Neural progenitor cell (in vitro differentiated cells): ENCODE data around the gene CYBC1. TPM values are rescaled to one million over a fixed set of nuclear protein-coding genes. Genes with fewer than 3 reads are reported as not detected.

Source experiments
- DNase-seq: peaks from one replicate; pipeline ENCODE4 v3.0.0-alpha.2; 2016; ENCODE audit warnings: low spot score
- H2AFZ ChIP-seq: fragments of 200-600 bp; sonication (generic); replicated peaks from 2 replicates; pipeline ENCODE4 v1.6.1; 2016; ENCODE audit warnings: antibody characterized with exemption
- H3F3A ChIP-seq: fragments of 200-600 bp; sonication (generic); 2 replicates; pipeline ENCODE4 v1.6.1; 2016; ENCODE audit warnings: antibody characterized with exemption, low read depth
- H3K27ac ChIP-seq: fragments of 200-600 bp; sonication (generic); 2 replicates; pipeline ENCODE4 v1.5.1; 2016; ENCODE audit warnings: mild to moderate bottlenecking
- H3K27me3 ChIP-seq: fragments of 200-600 bp; sonication (generic); 2 replicates; pipeline ENCODE4 v1.6.1; 2016; ENCODE audit warnings: mild to moderate bottlenecking, moderate library complexity
- H3K36me3 ChIP-seq: fragments of 200-600 bp; sonication (generic); 2 replicates; pipeline ENCODE4 v1.5.1; 2016
- H3K4me1 ChIP-seq: fragments of 200-600 bp; sonication (generic); 2 replicates; pipeline ENCODE4 v1.6.1; 2016; ENCODE audit warnings: mixed run types
- H3K4me2 ChIP-seq: fragments of 200-600 bp; sonication (generic); 2 replicates; pipeline ENCODE4 v1.6.1; 2016
- H3K4me3 ChIP-seq: fragments of 200-600 bp; sonication (generic); 2 replicates; pipeline ENCODE4 v1.5.1; 2016
- H3K79me2 ChIP-seq: fragments of 200-600 bp; sonication (generic); 2 replicates; pipeline ENCODE4 v1.6.1; 2016; ENCODE audit warnings: low read depth
- H3K9ac ChIP-seq: fragments of 200-600 bp; sonication (generic); 2 replicates; pipeline ENCODE4 v1.6.1; 2016
- H3K9me3 ChIP-seq: fragments of 200-600 bp; sonication (generic); 2 replicates; pipeline ENCODE4 v1.5.1; 2016; ENCODE audit warnings: low read depth
- H4K20me1 ChIP-seq: fragments of 200-600 bp; sonication (generic); 2 replicates; pipeline ENCODE4 v1.6.1; 2016; ENCODE audit warnings: low read depth
- H3K27ac Mint-ChIP-seq: 3 replicates; pipeline ENCODE4 v1.8.0; 2021; ENCODE audit warnings: mixed read lengths
- H3K27me3 Mint-ChIP-seq: 2 replicates; pipeline ENCODE4 v1.8.0; 2022; ENCODE audit warnings: low read depth, mild to moderate bottlenecking, inconsistent platforms, moderate library complexity, mixed read lengths; ENCODE audit not compliant: insufficient read depth
- H3K36me3 Mint-ChIP-seq: 3 replicates; pipeline ENCODE4 v1.8.0; 2021; ENCODE audit warnings: mixed read lengths
- H3K4me1 Mint-ChIP-seq: 3 replicates; pipeline ENCODE4 v1.8.0; 2021; ENCODE audit warnings: mixed read lengths
- H3K4me3 Mint-ChIP-seq: 3 replicates; pipeline ENCODE4 v1.8.0; 2021; ENCODE audit warnings: mild to moderate bottlenecking, moderate library complexity, mixed read lengths
- H3K9me3 Mint-ChIP-seq: 3 replicates; pipeline ENCODE4 v1.8.0; 2020; ENCODE audit warnings: mixed read lengths
- CTCF ChIP-seq: fragments of 200-600 bp; sonication (generic); IDR thresholded peaks from 2 replicates; pipeline ENCODE4 v1.5.1; 2017; ENCODE audit warnings: antibody characterized with exemption, mild to moderate bottlenecking
- EZH2 ChIP-seq: fragments of 200-600 bp; sonication (generic); IDR thresholded peaks from 2 replicates; pipeline ENCODE4 v1.6.1; 2017; ENCODE audit warnings: antibody characterized with exemption, mild to moderate bottlenecking, moderate library complexity
- EZH2phosphoT487 ChIP-seq: fragments of 200-600 bp; sonication (generic); IDR thresholded peaks from 2 replicates; pipeline ENCODE4 v1.6.1; 2017; ENCODE audit warnings: antibody characterized with exemption
- total RNA-seq: library from RNA; depleted of rRNA; stranded (reverse); fragments of >200 nt; gene quantifications from 2 replicates; pipeline ENCODE4 v1.2.3, GENCODE V29; 2015; ENCODE audit warnings: low replicate concordance

CYBC1 gene
- total RNA-seq, 1 donor from 2014 or later: 75.1 TPM

GRCh38 chr17:82405051-82405450 lies 45.5 kb downstream of the CYBC1 start:
- Histone ChIP-seq H3K9me3 (no peaks in the 10 kb centered on the region), H3K9ac (no peak overlapping the region), H3K4me2 (no peak overlapping the region), H4K20me1 (peaks cover 9% of the 10 kb centered on the region), H3F3A (no peaks in the 10 kb centered on the region), H3K27ac (no peak overlapping the region), H3K27me3 (no peaks in the 10 kb centered on the region), H3K79me2 (no peaks in the 10 kb centered on the region), H3K4me1 (no peaks in the 10 kb centered on the region), H2AFZ (no peak overlapping the region), H3K4me3 (no peak overlapping the region), H3K36me3 (no peaks in the 10 kb centered on the region)
- Mint-ChIP-seq H3K4me1 (peaks cover 3% of the 10 kb centered on the region), H3K9me3 (no peaks in the 10 kb centered on the region), H3K27ac (no peak overlapping the region), H3K36me3 (peaks cover 13% of the 10 kb centered on the region), H3K4me3 (no peak overlapping the region), H3K27me3 (peaks cover 4% of the 10 kb centered on the region)
- TF ChIP-seq EZH2: no peak
- TF ChIP-seq EZH2phosphoT487: no peak
- no peak for TF ChIP-seq CTCF
- no peak for DNase-seq

GRCh38 chr17:82403662-82404660 lies 46.6 kb downstream of the CYBC1 start:
- Histone ChIP-seq H3K27me3 (no peaks in the 10 kb centered on the region), H3K79me2 (no peaks in the 10 kb centered on the region), H3F3A (no peaks in the 10 kb centered on the region), H3K4me1 (no peaks in the 10 kb centered on the region), H3K9me3 (no peaks in the 10 kb centered on the region), H3K4me3 (no peak overlapping the region), H2AFZ (no peak overlapping the region), H3K27ac (no peak overlapping the region), H3K4me2 (no peak overlapping the region), H4K20me1 (peaks cover under 1% of the 10 kb centered on the region), H3K9ac (no peak overlapping the region), H3K36me3 (no peaks in the 10 kb centered on the region)
- Mint-ChIP-seq H3K27ac (no peak overlapping the region), H3K36me3 (peaks cover 13% of the 10 kb centered on the region), H3K4me1 (peaks cover 7% of the 10 kb centered on the region), H3K27me3 (peaks cover 3% of the 10 kb centered on the region), H3K9me3 (no peaks in the 10 kb centered on the region), H3K4me3 (no peak overlapping the region)
- DNase-seq: no peak
- no peak for TF ChIP-seq CTCF
- TF ChIP-seq EZH2: no peak
- no peak for TF ChIP-seq EZH2phosphoT487

GRCh38 chr17:82402865-82403264 lies 47.7 kb downstream of the CYBC1 start:
- H3K36me3 Mint-ChIP-seq: peaks cover 12% of the 10 kb centered on the region
- Histone ChIP-seq H3K4me1 (no peaks in the 10 kb centered on the region), H3K27ac (no peak overlapping the region), H3K4me3 (no peak overlapping the region), H4K20me1 (no peaks in the 10 kb centered on the region), H3K9me3 (no peaks in the 10 kb centered on the region), H3K4me2 (no peak overlapping the region), H3K27me3 (no peaks in the 10 kb centered on the region), H3K9ac (no peak overlapping the region), H3K36me3 (no peaks in the 10 kb centered on the region), H3F3A (no peaks in the 10 kb centered on the region), H3K79me2 (no peaks in the 10 kb centered on the region), H2AFZ (no peak overlapping the region)
- H3K4me3 Mint-ChIP-seq: no peak overlapping the region
- H3K4me1 Mint-ChIP-seq: peaks cover 7% of the 10 kb centered on the region
- H3K27ac Mint-ChIP-seq: peak overlapping the region; percentile 79
- TF ChIP-seq EZH2phosphoT487 (no peak), CTCF (no peak), EZH2 (no peak)
- DNase-seq: no peak
- no peaks in the 10 kb centered on the region for H3K27me3 Mint-ChIP-seq
- no peaks in the 10 kb centered on the region for H3K9me3 Mint-ChIP-seq
